Neural cell (in vitro differentiated cells): ENCODE results near the gene SPDYC.

Experiments
- EZH2 ChIP-seq: fragments of 200-600, 300-800 bp; shearing (Covaris generic), sonication (generic); IDR thresholded peaks from 2 replicates; pipeline ENCODE4 v1.6.1; 2014; ENCODE audit warnings: antibody characterized with exemption, low read length, borderline replicate concordance, mild to moderate bottlenecking; ENCODE audit not compliant: insufficient read depth, poor library complexity, severe bottlenecking
- POLR2AphosphoS5 ChIP-seq: IDR thresholded peaks from 2 replicates; pipeline ENCODE4 v1.6.1; 2012
- TAF1 ChIP-seq: IDR thresholded peaks from 2 replicates; pipeline ENCODE4 v1.6.1; 2012; ENCODE audit warnings: low read depth
- TF ChIP-seq, protein P1 (sequence below): fragments of 450-650 bp; IDR thresholded peaks from 2 replicates; pipeline ENCODE4 v1.5.1; 2014; ENCODE audit warnings: antibody characterized with exemption, mild to moderate bottlenecking, moderate library complexity; ENCODE audit not compliant: poor library complexity, severe bottlenecking

DNA sequence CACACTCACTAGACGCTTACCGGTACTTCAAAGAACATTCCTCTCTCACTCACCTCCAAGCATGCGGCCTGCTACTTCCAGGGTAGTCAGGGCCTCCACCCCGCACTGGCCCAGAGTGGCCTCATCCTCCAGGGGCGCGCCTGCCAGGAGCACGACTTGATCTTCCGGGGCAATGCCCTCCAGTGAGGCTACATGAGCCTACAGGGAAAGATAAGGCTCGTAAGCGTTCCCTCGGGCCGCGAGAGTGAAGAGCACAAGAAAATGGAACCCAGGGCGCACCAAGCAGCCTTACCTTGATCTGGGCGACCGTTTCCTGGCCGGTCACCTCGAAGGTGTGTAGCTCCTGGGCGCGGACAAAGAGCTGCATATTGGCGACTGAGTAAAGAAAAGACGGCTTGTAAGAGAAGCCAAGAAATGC is 48.6 kb upstream of the SPDYC start:
- TF ChIP-seq POLR2AphosphoS5: no peak
- TF ChIP-seq EZH2: no peak
- TF ChIP-seq TAF1: no peak
- TF ChIP-seq, protein P1, sequence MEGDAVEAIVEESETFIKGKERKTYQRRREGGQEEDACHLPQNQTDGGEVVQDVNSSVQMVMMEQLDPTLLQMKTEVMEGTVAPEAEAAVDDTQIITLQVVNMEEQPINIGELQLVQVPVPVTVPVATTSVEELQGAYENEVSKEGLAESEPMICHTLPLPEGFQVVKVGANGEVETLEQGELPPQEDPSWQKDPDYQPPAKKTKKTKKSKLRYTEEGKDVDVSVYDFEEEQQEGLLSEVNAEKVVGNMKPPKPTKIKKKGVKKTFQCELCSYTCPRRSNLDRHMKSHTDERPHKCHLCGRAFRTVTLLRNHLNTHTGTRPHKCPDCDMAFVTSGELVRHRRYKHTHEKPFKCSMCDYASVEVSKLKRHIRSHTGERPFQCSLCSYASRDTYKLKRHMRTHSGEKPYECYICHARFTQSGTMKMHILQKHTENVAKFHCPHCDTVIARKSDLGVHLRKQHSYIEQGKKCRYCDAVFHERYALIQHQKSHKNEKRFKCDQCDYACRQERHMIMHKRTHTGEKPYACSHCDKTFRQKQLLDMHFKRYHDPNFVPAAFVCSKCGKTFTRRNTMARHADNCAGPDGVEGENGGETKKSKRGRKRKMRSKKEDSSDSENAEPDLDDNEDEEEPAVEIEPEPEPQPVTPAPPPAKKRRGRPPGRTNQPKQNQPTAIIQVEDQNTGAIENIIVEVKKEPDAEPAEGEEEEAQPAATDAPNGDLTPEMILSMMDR: no peak
